Transverse colon (tissue), 3 donors: ENCODE results near the gene SLC35A2.

Source experiments
- CTCF ChIP-seq, 5 experiments: fragments of 200-600 bp in 3 of 5; fragments of 450-650 bp in 2 of 5; sonication (generic) in 3 of 5; IDR thresholded peaks; 1 replicate in 2 of 5; 2 replicates in 3 of 5; pipeline ENCODE4 v1.5.1; 2016 to 2017; ENCODE audit warnings: antibody characterized with exemption in 5 of 5, inconsistent platforms in 3 of 5, mild to moderate bottlenecking in 2 of 5, moderate library complexity in 1 of 5
- EP300 ChIP-seq: sonication (generic); formaldehyde crosslinking; IDR thresholded peaks from one replicate; pipeline ENCODE4 v1.6.1; 2017; ENCODE audit warnings: antibody characterized with exemption, low read depth
- POLR2A ChIP-seq: fragments of 450-650 bp; IDR thresholded peaks from one replicate; pipeline ENCODE4 v1.6.1; 2016; ENCODE audit warnings: antibody characterized with exemption, mild to moderate bottlenecking, moderate library complexity

DNA sequence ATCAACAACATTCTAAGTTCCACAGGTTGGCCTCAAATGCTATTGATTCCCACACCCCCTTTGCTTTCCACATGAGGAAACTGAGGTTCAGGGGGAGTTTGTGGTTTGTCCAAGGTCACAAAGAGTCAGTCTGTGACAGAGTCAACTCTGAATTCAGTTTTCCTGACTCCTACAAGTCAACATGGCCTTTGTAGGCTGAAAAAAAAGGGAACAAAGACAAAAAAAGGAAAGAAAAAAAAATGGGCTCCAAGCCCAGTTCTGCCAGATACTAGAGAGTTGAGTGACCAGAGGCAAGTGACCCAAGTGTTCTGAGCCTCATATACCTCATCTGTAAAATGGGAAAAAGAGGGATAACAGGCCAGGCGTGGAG, 23.8 kb upstream of the SLC35A2 start:
- TF ChIP-seq CTCF (IDR thresholded peaks at IDR 0.05), result no peak
- no peak for TF ChIP-seq POLR2A
- TF ChIP-seq EP300, result no peak
